Karpas-422 (cell line): ENCODE data around the gene ERC2. TPM values are rescaled to one million over a fixed set of nuclear protein-coding genes. Genes with fewer than 3 reads are reported as not detected.

Experiments used
- DNase-seq: peaks from one replicate; pipeline ENCODE4 v3.0.0-alpha.2; 2015
- H2AFZ ChIP-seq: fragments of 200-600 bp; sonication (generic); 2 replicates; pipeline ENCODE4 v1.6.1; 2014; ENCODE audit warnings: antibody characterized with exemption, low read length, mixed read lengths
- H3K27ac ChIP-seq: fragments of 200-600 bp; sonication (generic); 2 replicates; pipeline ENCODE4 v1.5.1; 2014; ENCODE audit warnings: mild to moderate bottlenecking, low read length, moderate library complexity
- H3K27me3 ChIP-seq: fragments of 200-600 bp; sonication (generic); 2 replicates; pipeline ENCODE4 v1.6.1; 2014; ENCODE audit warnings: low read length, mixed read lengths
- H3K36me3 ChIP-seq: fragments of 200-600 bp; sonication (generic); 2 replicates; pipeline ENCODE4 v1.6.1; 2014; ENCODE audit warnings: low read length, mixed read lengths; ENCODE audit not compliant: insufficient read depth
- H3K4me1 ChIP-seq: fragments of 200-600 bp; sonication (generic); 2 replicates; pipeline ENCODE4 v1.6.1; 2014; ENCODE audit warnings: mild to moderate bottlenecking, low read length, mixed read lengths
- H3K4me2 ChIP-seq: fragments of 200-600 bp; sonication (generic); 2 replicates; pipeline ENCODE4 v1.6.1; 2014; ENCODE audit warnings: low read length, low read depth, mild to moderate bottlenecking; ENCODE audit not compliant: poor library complexity, severe bottlenecking
- H3K4me3 ChIP-seq: fragments of 200-600 bp; sonication (generic); 2 replicates; pipeline ENCODE4 v1.5.1; 2014; ENCODE audit warnings: mild to moderate bottlenecking, antibody characterized with exemption, low read length, mixed read lengths
- H3K79me2 ChIP-seq: fragments of 200-600 bp; sonication (generic); 2 replicates; pipeline ENCODE4 v1.6.1; 2014; ENCODE audit warnings: mild to moderate bottlenecking, low read length, mixed read lengths
- H3K9ac ChIP-seq: fragments of 200-600 bp; sonication (generic); 2 replicates; pipeline ENCODE4 v1.6.0; 2014; ENCODE audit warnings: low read length
- H3K9me2 ChIP-seq: fragments of 200-600 bp; sonication (generic), shearing (Covaris generic); replicated peaks from 2 replicates; pipeline ENCODE4 v1.6.0; 2014; ENCODE audit warnings: mild to moderate bottlenecking, low read length, moderate library complexity; ENCODE audit not compliant: insufficient read depth
- H3K9me3 ChIP-seq: fragments of 300-700, 200-600 bp; sonication (generic); 2 replicates; pipeline ENCODE4 v1.6.1; 2014; ENCODE audit warnings: low read length, mixed read lengths
- H4K20me1 ChIP-seq: fragments of 200-600 bp; sonication (generic); 2 replicates; pipeline ENCODE4 v1.6.1; 2014; ENCODE audit warnings: mild to moderate bottlenecking, antibody characterized with exemption, low read length, low read depth; ENCODE audit not compliant: insufficient read depth
- total RNA-seq: library from RNA; depleted of rRNA; stranded (reverse); fragments of >200 nt; shearing (Covaris generic); gene quantifications from 2 replicates; pipeline ENCODE4 v1.2.3, GENCODE V29; 2014; ENCODE audit warnings: low replicate concordance

Gene ERC2
- total RNA-seq, 1 experiment from 2014 or later = 3.7 TPM

GRCh38 chr3:56295161-56295560, 173.1 kb downstream of the ERC2 start:
- no peak for DNase-seq
- Histone ChIP-seq H3K9me2 (no peaks in the 10 kb centered on the region), H3K79me2 (no peaks in the 10 kb centered on the region), H3K4me2 (no peak overlapping the region), H3K27ac (no peak overlapping the region), H3K36me3 (no peaks in the 10 kb centered on the region), H2AFZ (no peak overlapping the region), H4K20me1 (no peaks in the 10 kb centered on the region), H3K9me3 (no peaks in the 10 kb centered on the region), H3K27me3 (no peaks in the 10 kb centered on the region), H3K4me1 (peaks cover 7% of the 10 kb centered on the region), H3K4me3 (no peak overlapping the region), H3K9ac (no peak overlapping the region)

- H3K9me3 ChIP-seq = no peaks in the 10 kb centered on the region
- H3K79me2 ChIP-seq = no peaks in the 10 kb centered on the region
- no peaks in the 10 kb centered on the region for H3K9me2 ChIP-seq
- H3K27me3 ChIP-seq = no peaks in the 10 kb centered on the region
- H2AFZ ChIP-seq = no peak overlapping the region
- H3K4me2 ChIP-seq = no peak overlapping the region
- H3K36me3 ChIP-seq = no peaks in the 10 kb centered on the region
- no peaks in the 10 kb centered on the region for H4K20me1 ChIP-seq
- no peak for DNase-seq
- no peak overlapping the region for H3K27ac ChIP-seq
- no peak overlapping the region for H3K4me3 ChIP-seq
- peaks cover 7% of the 10 kb centered on the region for H3K4me1 ChIP-seq
- no peak overlapping the region for H3K9ac ChIP-seq
Observed at GRCh38 chr3:56294286-56294685, 174.0 kb downstream of the ERC2 start.

GRCh38 chr3:56291953-56292352, 176.3 kb downstream of the ERC2 start:
- Histone ChIP-seq H3K4me1 (peaks cover 7% of the 10 kb centered on the region), H3K4me2 (no peak overlapping the region), H3K9ac (no peak overlapping the region), H3K79me2 (no peaks in the 10 kb centered on the region), H3K27me3 (no peaks in the 10 kb centered on the region), H3K36me3 (no peaks in the 10 kb centered on the region), H4K20me1 (no peaks in the 10 kb centered on the region), H3K27ac (no peak overlapping the region), H2AFZ (no peak overlapping the region), H3K4me3 (no peak overlapping the region), H3K9me3 (no peaks in the 10 kb centered on the region), H3K9me2 (no peaks in the 10 kb centered on the region)
- no peak for DNase-seq

- DNase-seq = no peak
Observed at GRCh38 chr3:56291244-56291680, 177.0 kb downstream of the ERC2 start.

GRCh38 chr3:56290374-56290773, 177.9 kb downstream of the ERC2 start:
- no peaks in the 10 kb centered on the region for H4K20me1 ChIP-seq
- H3K9me3 ChIP-seq = no peaks in the 10 kb centered on the region
- no peaks in the 10 kb centered on the region for H3K36me3 ChIP-seq
- H3K4me3 ChIP-seq = no peak overlapping the region
- no peak overlapping the region for H3K9ac ChIP-seq
- H3K4me2 ChIP-seq = no peak overlapping the region
- H3K79me2 ChIP-seq = no peaks in the 10 kb centered on the region
- DNase-seq = no peak
- no peaks in the 10 kb centered on the region for H3K9me2 ChIP-seq
- H3K4me1 ChIP-seq = peaks cover 7% of the 10 kb centered on the region
- H3K27me3 ChIP-seq = no peaks in the 10 kb centered on the region
- H2AFZ ChIP-seq = no peak overlapping the region
- H3K27ac ChIP-seq = no peak overlapping the region

More at GRCh38 chr3:56291244-56291680, 177.0 kb downstream of the ERC2 start:
- H3K9ac ChIP-seq = no peak overlapping the region
- no peak overlapping the region for H2AFZ ChIP-seq
- H3K79me2 ChIP-seq = no peaks in the 10 kb centered on the region
- H3K9me3 ChIP-seq = no peaks in the 10 kb centered on the region
- H3K4me2 ChIP-seq = no peak overlapping the region
- no peaks in the 10 kb centered on the region for H3K36me3 ChIP-seq
- H3K9me2 ChIP-seq = no peaks in the 10 kb centered on the region
- H3K27me3 ChIP-seq = no peaks in the 10 kb centered on the region
- no peaks in the 10 kb centered on the region for H4K20me1 ChIP-seq
- peaks cover 7% of the 10 kb centered on the region for H3K4me1 ChIP-seq
- H3K4me3 ChIP-seq = no peak overlapping the region
- H3K27ac ChIP-seq = no peak overlapping the region

- no peak overlapping the region for H2AFZ ChIP-seq
- no peak overlapping the region for H3K4me2 ChIP-seq
- no peaks in the 10 kb centered on the region for H3K27me3 ChIP-seq
- H3K9me3 ChIP-seq = no peaks in the 10 kb centered on the region
- no peaks in the 10 kb centered on the region for H4K20me1 ChIP-seq
- no peaks in the 10 kb centered on the region for H3K36me3 ChIP-seq
- no peaks in the 10 kb centered on the region for H3K79me2 ChIP-seq
- no peaks in the 10 kb centered on the region for H3K9me2 ChIP-seq
- H3K9ac ChIP-seq = no peak overlapping the region
- no peak overlapping the region for H3K27ac ChIP-seq
- H3K4me1 ChIP-seq = peaks cover 7% of the 10 kb centered on the region
- no peak for DNase-seq
- no peak overlapping the region for H3K4me3 ChIP-seq
Observed at GRCh38 chr3:56288258-56288657, 180.0 kb downstream of the ERC2 start.

- DNase-seq = no peak
- no peak overlapping the region for H3K9ac ChIP-seq
- H4K20me1 ChIP-seq = no peaks in the 10 kb centered on the region
- H3K36me3 ChIP-seq = no peaks in the 10 kb centered on the region
- no peaks in the 10 kb centered on the region for H3K9me3 ChIP-seq
- H3K4me1 ChIP-seq = peaks cover 4% of the 10 kb centered on the region; the same call in 1 of the 2 replicates
- H3K9me2 ChIP-seq = no peaks in the 10 kb centered on the region
- H3K4me3 ChIP-seq = no peak overlapping the region
- H3K27me3 ChIP-seq = no peaks in the 10 kb centered on the region
- no peak overlapping the region for H3K27ac ChIP-seq
- H3K4me2 ChIP-seq = no peak overlapping the region
- no peaks in the 10 kb centered on the region for H3K79me2 ChIP-seq
- no peak overlapping the region for H2AFZ ChIP-seq
Observed at GRCh38 chr3:56282341-56282740, 185.9 kb downstream of the ERC2 start.

GRCh38 chr3:56277236-56277635, 191.0 kb downstream of the ERC2 start:
- no peak overlapping the region for H2AFZ ChIP-seq
- no peak overlapping the region for H3K9ac ChIP-seq
- no peaks in the 10 kb centered on the region for H3K9me3 ChIP-seq
- H3K27me3 ChIP-seq = no peaks in the 10 kb centered on the region
- H3K27ac ChIP-seq = no peak overlapping the region
- H3K4me1 ChIP-seq = peaks cover 4% of the 10 kb centered on the region; the same call in 1 of the 2 replicates
- H3K36me3 ChIP-seq = no peaks in the 10 kb centered on the region
- no peaks in the 10 kb centered on the region for H3K79me2 ChIP-seq
- no peak overlapping the region for H3K4me3 ChIP-seq
- no peaks in the 10 kb centered on the region for H3K9me2 ChIP-seq
- no peak overlapping the region for H3K4me2 ChIP-seq
- DNase-seq = no peak
- no peaks in the 10 kb centered on the region for H4K20me1 ChIP-seq

GRCh38 chr3:56275120-56275519, 193.1 kb downstream of the ERC2 start:
- no peak for DNase-seq
- H3K27me3 ChIP-seq = no peaks in the 10 kb centered on the region
- H3K36me3 ChIP-seq = no peaks in the 10 kb centered on the region
- no peaks in the 10 kb centered on the region for H3K4me1 ChIP-seq
- H3K9me3 ChIP-seq = no peaks in the 10 kb centered on the region
- no peaks in the 10 kb centered on the region for H4K20me1 ChIP-seq
- H2AFZ ChIP-seq = no peak overlapping the region
- H3K9ac ChIP-seq = no peak overlapping the region
- H3K79me2 ChIP-seq = no peaks in the 10 kb centered on the region
- H3K27ac ChIP-seq = no peak overlapping the region
- no peaks in the 10 kb centered on the region for H3K9me2 ChIP-seq
- no peak overlapping the region for H3K4me3 ChIP-seq
- no peak overlapping the region for H3K4me2 ChIP-seq
